ENCODE data around the gene ZMAT3.

DNA sequence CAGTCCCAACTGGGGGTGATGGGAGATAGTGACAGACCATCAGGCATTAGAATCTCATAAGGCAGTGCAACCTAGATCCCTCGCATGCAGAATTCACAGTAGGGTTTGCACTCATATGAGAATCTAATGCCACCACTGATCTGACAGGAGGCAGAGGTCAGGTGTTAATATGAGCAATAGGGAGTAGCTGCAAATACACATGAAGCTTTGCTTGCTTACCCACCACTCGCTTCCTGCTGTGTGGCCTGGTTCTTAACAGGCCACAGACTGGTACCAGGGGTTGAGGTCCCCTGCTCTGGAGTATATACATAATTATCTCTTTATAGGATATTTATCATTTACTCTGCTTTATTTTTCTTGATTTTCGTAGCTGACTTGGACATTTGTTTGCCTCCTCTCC, 36.0 kb upstream of the ZMAT3 start:
- TF ChIP-seq, protein P1, sequence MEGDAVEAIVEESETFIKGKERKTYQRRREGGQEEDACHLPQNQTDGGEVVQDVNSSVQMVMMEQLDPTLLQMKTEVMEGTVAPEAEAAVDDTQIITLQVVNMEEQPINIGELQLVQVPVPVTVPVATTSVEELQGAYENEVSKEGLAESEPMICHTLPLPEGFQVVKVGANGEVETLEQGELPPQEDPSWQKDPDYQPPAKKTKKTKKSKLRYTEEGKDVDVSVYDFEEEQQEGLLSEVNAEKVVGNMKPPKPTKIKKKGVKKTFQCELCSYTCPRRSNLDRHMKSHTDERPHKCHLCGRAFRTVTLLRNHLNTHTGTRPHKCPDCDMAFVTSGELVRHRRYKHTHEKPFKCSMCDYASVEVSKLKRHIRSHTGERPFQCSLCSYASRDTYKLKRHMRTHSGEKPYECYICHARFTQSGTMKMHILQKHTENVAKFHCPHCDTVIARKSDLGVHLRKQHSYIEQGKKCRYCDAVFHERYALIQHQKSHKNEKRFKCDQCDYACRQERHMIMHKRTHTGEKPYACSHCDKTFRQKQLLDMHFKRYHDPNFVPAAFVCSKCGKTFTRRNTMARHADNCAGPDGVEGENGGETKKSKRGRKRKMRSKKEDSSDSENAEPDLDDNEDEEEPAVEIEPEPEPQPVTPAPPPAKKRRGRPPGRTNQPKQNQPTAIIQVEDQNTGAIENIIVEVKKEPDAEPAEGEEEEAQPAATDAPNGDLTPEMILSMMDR (IDR thresholded peaks at IDR 0.05; ENCODE audit: low read depth, low read length, missing input control): no peak
- TF ChIP-seq, protein P2, sequence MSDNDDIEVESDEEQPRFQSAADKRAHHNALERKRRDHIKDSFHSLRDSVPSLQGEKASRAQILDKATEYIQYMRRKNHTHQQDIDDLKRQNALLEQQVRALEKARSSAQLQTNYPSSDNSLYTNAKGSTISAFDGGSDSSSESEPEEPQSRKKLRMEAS (IDR thresholded peaks at IDR 0.05): no peak
- no peak for TF ChIP-seq GABPA (IDR thresholded peaks at IDR 0.05 in 1 of 2, conservative IDR thresholded peaks at IDR 0.05 in 1 of 2)
- no peak for TF ChIP-seq RAD21 (IDR thresholded peaks at IDR 0.05)
- no peak for TF ChIP-seq HNF4A (conservative IDR thresholded peaks at IDR 0.05)
- TF ChIP-seq FOXA1 (IDR thresholded peaks at IDR 0.05): no peak
- TF ChIP-seq JUND (IDR thresholded peaks at IDR 0.05): no peak

All from liver (tissue), 3 donors.